ENCODE measurements around the gene KIF19.
A peak's percentile ranks its signal among the peaks of the same experiment; 100 is the strongest.

The KIF19 gene

DNA sequence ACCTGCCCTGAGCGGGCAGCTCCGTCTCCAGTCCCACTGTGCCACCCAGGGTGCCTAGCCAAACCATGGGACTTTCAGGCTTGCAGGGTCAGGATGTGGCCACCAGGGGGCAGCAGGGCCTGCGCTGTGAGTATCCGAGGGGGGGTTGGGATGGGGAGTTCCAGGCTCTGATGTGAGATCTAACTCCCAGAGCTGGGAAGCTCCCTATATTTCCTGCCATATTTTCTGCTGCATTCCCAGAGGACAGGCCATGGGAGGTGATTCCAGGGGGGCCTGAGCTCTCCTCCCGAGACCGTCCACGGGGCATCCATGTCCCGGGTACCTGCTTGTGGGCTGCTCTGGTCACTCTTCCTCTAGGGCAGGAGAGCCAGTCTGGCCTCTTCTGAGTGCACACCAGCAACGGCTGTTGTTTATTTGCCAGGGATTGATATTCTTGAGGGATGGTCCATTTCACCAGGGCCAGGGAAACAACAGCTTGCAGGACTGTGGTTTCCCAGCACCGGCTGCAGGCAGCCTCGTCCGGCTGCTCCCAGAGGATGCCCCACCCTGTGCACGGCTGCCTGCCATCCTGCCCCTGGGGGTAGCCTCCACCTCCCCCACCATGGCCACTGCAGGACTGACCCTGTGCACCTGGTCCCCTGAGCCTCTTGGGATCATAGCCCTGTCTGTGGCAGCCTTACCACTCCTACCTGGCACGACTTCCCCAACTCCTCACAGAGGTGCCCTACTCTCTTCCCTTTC is 42.5 kb downstream of the KIF19 start:
- DNase-seq = no peak

DNA sequence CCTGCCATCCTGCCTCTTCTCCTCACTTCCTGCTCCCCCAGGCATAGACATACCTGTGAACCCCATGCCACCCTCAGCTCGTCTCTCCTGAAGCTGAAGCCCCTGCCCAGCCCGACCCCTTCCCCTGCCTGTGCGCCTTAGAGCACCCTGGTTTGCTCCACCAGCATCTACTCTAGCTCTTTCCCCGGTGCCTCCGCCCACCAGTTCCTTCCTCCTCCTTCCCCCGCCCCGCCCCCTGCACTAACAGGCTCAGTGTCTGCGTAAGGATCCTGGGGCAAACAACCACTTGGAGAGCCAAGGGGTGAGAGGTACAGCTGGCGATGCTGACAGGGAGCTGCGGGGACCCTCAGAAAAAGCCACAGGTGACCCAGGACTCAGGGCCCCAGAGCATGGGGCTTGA is 43.2 kb downstream of the KIF19 start:
- DNase-seq = no peak

DNA sequence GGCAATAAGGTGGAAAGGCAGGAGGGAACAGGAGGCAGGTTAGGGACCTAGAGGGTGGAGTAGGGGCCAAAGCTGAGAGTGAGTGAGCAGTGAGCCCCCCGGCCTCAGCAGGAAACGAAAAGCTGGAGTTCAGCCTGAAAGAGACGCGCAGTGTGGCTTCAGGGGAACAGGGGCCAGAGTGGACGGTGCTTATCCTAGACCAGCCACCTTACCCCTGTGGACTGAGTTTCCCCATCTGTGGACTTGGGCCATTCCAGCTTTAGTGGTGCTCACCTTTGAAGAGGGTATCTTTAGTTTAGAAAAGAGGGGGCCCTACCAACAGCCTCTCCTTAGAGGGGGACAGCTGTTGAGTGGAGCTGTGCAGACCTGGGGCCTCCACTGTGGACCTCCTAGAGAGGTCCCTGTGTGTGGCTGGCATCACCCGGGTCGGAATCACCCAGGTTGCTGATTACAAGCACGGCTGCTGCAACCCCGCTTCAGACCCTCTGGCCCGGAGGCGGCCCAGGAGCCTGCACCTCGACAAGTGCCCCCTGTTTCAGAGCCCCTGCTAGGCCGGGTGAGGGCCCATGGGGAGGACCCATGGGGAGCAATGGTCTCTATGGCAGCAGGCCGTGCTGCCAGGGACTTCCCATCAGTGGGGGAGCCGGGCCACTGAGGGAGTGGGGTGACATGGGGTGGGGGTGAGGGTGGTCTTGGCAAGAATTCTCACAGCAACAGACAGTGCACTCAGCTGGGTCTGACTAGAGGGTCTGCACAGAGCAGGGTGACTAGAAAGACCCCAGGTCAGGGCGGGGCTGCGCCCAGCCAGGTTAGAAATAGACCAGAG is 43.9 kb downstream of the KIF19 start:
- no peak for DNase-seq

DNA sequence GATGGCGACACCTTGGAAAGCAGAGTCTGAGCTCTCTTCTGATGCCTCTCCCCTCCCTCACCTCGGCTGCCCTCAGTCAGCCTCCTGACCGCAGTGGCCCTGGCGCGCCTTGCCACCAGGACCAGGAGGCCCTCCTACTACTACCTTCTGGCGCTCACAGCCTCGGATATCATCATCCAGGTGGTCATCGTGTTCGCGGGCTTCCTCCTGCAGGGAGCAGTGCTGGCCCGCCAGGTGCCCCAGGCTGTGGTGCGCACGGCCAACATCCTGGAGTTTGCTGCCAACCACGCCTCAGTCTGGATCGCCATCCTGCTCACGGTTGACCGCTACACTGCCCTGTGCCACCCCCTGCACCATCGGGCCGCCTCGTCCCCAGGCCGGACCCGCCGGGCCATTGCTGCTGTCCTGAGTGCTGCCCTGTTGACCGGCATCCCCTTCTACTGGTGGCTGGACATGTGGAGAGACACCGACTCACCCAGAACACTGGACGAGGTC is 45.7 kb downstream of the KIF19 start:
- DNase-seq = no peak

- no peak for DNase-seq
These were observed 46.4 kb downstream of the KIF19 start for GRCh38 chr17:74372426-74372825.

DNA sequence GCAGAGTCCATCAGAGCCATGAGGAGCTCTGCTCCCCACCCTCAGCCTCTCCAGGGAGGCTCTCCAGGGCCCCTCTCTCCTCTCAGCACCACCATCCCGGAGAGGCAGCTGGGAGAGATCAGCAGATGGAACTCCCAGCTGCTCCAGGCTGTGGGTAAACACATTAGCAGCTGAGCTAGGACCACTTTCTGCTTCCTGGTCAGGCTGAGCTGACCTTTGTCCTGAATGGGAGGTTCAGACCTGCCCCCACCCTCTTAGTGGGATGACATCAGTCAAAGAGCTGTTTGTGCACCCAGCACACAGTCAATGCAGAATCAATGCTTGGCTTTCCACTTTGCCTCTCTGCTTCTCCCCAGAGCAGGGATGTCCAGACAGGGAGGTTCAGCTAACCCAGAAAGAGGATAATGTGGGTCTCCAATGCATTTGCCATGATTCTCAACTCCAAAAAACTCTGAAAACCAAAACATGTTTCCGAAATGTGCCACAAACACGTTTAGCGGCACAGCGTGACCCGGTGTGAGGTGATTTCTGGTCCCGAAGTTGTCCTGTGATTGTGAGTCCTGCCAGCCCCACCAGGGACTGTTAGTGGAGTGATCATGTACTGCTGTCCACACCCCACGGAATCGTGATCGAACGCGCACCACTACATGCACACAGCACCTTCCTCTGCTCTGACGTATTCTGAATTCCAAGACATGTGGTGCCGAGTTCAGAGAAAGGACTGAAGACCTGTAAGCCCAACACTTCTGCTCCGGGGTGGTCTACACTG is 48.0 kb downstream of the KIF19 start:
- no peak for DNase-seq

DNA sequence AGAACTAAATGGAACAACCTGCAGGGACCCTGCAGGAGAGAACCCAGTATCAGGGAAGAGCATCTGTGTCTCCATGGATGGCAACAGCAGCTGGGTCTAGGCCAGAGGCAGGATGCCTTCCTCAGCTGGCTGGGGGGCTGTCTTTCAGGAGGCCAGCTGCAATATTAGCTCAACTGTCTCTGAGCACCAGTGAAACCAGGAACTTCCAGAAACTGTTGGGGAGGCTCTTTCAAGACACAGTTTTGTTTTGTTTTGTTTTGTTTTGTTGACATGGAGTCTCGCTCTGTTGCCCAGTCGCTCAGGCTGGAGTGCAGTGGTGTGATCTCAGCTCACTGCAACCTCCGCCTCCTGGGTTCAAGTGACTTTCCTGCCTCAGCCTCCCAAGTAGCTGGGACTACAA is 48.8 kb downstream of the KIF19 start:
- DNase-seq = no peak

DNA sequence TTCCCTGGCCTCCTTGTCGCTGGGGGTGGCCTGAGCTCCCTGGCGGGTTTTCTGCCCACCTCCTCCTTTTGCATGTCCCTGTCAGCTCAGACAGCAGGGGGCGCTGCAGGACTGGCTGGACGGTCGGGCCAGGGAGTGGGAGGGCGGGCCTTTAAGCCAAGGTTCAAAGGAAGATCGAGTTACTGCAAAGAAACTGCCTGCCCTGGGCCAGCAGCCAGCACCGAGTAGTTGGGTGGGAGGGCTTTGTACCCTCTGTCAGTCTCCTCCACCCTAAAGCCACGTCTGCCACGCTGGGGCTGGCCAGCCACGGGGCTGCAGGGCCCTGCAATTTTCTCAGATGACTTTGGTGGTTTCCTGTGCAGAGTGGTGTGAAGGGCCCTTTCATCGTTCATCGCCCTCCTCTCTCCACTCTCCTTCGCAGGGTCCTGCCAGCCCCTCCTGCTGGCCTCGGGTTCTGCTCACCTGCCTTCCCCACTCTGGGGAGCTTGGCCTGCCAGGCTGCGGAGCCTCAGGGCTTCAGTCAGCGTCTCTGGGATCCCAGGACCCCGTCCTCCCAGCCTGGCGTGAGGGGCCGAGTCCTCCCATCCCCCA is 53.6 kb downstream of the KIF19 start:
- peak; percentile 54 for DNase-seq

DNA sequence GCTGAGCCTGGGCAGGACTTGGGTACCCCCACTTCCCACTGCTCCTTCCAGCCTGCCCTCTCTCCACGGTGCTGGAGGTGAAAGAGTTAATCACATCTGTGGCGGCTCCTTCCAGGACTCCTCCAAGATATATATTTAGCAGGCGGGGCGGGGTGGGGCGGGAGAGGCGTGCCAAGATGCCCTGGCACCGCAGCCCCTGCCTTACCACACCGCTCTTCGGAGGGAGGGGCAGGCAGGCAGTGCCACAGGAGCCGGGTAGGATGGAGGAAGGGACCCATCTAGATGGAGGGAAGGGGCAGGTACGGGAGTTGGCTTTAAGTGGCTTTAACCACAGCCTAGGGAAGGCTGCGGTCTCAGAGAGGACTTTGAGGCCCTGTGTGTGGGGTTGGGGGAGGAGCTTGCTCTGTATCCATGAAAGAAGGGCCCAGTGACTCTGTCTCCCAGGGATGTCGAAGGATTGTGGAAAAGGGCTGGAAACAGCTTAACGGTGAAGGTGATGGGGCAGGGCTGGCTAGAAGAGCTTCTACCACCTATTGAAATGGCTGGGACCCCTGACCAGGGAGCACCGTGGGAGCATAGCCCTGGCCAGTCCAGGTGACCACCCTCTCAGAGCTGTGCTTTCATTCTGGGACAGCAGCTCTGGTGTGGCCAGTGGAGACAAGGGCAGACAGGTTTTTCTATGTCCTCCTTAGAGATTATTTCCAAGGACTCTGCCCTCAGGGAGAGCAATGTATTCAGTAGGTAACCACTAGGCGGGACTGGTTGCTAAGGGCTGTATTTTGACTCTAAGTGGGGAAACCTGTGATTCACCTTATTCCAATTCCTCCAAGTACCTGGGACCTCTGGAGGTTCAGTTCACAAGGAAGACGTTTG is 54.3 kb downstream of the KIF19 start:
- DNase-seq = no peak

DNA sequence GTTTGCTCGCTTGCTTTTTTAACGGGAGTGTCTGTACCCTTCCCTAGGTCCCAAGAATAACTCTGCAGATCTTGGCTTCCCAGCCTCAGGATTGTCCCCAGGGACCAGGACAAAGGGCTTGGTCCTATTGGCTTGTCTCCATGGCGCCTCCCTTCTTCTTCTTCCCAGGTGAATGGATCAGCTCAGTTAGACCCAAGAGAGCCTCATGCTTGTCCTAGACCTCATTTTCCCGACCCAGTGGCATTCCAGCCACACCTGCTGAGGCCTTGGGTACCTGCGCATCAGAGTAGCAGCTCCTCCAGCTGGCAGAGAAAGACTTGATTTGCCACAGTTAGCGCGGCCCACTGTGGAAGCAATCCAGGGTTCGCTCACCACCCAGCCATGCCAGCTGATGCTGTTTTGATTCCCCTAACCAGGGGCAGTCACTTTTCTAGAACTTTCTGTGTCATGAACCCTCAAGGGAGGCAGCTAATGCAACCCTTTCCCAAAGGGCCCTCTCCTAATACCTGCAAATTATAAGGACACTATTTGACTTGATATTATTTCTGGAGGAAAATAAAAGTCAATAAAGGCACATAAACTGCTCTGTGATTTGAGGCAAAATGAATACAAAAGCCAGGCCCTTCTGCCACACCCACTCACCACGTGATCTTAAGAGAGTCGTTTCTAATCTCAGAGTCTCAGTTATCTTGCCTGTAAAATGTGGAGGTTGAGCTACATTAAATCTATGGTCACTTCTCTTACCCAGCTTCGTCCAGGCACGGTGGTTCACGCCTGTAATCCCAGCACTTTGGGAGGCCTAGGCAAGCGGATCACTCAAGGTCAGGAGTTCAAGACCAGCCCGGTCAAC is 55.2 kb downstream of the KIF19 start:
- DNase-seq = no peak

- DNase-seq = no peak
These were observed 57.1 kb downstream of the KIF19 start for GRCh38 chr17:74383141-74383540.

DNA sequence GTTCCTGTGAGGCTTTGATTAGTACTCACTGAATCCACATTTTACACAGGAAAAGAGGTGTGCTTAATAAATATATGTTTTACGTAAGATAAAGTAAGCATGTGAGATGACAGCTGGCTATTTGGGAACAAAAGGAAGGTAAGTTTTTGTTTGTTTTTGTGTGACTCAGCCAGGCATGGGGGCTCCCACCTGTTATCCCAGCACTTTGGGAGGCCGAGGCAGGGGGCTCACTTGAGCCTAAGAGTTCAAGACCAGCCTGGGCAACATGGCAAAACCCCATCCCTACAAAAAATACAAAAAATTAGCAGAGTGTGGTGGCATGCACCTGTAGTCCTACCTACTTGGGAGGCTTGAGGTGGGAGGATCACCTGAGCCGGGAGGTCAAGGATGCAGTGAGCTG is 59.2 kb downstream of the KIF19 start:
- DNase-seq = no peak

GRCh38 chr17:74386386-74386785 is 60.4 kb downstream of the KIF19 start:
- DNase-seq = no peak

GRCh38 chr17:74387365-74388218 is 61.6 kb downstream of the KIF19 start:
- no peak for DNase-seq

GRCh38 chr17:74389084-74389753 is 63.2 kb downstream of the KIF19 start:
- DNase-seq = no peak

DNA sequence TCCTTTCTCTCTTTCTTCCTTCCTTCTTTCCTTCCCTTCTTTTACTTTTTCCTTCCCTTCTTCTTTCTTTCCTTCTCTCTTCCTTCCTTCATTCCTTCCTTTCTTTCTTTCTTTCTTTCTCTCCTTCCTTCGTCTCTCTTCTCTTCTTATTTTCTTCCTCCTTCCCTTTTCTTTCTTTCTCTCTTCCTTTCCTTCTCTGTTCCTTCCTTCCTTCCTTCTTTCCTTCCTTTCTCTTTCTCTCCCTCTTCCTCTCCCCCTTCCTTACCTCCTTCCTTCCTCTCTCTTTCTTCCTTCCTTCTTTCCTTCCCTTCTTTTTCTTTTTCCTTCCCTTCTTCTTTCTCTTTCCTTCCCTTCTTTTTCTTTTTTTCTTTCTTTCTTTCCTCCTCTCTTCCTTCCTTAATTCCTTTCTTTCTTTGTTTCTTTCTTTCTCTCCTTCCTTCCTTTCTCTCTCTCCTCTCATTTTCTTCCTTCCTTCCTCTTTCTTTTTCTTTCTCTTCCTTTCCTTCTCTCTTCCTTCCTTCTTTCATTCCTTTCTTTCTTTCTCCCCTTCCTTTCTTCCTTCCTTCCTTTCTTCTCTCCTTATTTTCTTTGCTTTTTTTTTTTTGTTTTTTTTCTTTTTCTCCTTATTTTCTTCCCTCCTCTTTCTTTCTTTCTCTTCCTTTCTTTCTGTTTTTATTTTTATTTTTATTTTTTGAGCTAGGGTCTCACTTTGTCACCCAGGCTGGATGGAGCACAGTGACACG is 64.1 kb downstream of the KIF19 start:
- DNase-seq = no peak

- DNase-seq = no peak
These were observed 64.9 kb downstream of the KIF19 start for GRCh38 chr17:74390680-74391653.

All from NCI-H1048 (cell line).